Retinal pigment epithelial cell (primary cell): Measurements from ENCODE around the gene NASP.

Experiments
- DNase-seq: peaks from one replicate; pipeline ENCODE4 v3.0.0-alpha.2; 2010; ENCODE audit warnings: low read depth
- H3K4me3 ChIP-seq: 2 replicates; pipeline ENCODE4 v1.5.1; 2011; ENCODE audit warnings: mild to moderate bottlenecking, low read length, control low read depth, moderate library complexity
- TF ChIP-seq, protein P1 (sequence below): conservative IDR thresholded peaks from 2 replicates; pipeline ENCODE4 v1.5.1; 2011; ENCODE audit warnings: low read depth, low read length, control low read depth, inconsistent platforms

The NASP gene

DNA sequence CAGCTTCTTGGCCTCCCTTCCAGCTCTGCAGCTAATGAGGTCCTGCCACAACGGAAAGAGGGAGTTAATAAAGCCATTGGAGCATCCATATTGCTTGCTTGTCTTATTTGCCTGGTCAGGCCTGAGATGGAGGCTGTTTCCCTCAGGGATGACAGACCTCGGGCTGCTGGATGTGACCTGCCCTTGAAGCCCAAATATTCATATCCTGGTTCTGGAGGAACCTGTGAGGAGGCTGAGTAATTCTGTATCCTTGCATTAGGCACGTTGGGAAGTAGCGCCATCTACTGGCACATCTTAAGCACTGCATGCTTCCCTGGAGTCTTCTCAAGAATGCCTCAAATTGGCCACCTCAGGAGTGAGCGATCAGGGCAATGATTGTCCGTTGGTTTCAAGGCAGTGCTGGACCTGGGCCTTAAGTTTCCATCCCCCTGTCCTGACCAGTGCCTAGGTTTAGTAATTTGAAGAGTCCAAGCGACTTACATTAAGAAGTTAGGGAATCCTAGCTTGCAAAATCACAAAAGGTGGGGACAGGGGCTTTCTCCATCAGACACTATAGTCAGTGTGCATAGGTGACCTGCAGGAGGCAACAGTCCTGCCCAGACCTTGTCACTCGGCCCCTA lies 13.8 kb upstream of the NASP start:
- no peak overlapping the region for H3K4me3 ChIP-seq
- TF ChIP-seq, protein P1, sequence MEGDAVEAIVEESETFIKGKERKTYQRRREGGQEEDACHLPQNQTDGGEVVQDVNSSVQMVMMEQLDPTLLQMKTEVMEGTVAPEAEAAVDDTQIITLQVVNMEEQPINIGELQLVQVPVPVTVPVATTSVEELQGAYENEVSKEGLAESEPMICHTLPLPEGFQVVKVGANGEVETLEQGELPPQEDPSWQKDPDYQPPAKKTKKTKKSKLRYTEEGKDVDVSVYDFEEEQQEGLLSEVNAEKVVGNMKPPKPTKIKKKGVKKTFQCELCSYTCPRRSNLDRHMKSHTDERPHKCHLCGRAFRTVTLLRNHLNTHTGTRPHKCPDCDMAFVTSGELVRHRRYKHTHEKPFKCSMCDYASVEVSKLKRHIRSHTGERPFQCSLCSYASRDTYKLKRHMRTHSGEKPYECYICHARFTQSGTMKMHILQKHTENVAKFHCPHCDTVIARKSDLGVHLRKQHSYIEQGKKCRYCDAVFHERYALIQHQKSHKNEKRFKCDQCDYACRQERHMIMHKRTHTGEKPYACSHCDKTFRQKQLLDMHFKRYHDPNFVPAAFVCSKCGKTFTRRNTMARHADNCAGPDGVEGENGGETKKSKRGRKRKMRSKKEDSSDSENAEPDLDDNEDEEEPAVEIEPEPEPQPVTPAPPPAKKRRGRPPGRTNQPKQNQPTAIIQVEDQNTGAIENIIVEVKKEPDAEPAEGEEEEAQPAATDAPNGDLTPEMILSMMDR = peak; percentile 99
- DNase-seq = no peak

DNA sequence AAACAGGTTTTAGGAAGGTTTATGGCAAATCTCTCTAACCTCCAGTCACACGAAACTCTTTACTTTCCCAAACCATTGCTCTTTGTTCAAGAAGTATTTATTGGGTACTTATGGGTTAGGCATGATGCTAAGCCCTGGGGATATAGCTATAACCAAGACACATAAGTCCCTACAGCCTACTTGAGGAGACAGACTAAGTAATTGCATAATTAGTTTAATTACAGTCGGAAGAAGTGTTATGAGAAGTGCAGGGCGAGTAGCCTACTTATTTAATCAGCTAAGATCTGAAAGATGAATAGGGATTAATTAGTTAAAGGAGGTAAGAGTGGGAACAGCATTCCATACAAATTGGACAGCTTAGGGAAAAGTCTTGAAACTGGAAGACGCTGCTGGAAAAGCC lies 13.2 kb upstream of the NASP start:
- TF ChIP-seq, protein P1 = no peak
- no peak for DNase-seq
- H3K4me3 ChIP-seq = no peak overlapping the region

DNA sequence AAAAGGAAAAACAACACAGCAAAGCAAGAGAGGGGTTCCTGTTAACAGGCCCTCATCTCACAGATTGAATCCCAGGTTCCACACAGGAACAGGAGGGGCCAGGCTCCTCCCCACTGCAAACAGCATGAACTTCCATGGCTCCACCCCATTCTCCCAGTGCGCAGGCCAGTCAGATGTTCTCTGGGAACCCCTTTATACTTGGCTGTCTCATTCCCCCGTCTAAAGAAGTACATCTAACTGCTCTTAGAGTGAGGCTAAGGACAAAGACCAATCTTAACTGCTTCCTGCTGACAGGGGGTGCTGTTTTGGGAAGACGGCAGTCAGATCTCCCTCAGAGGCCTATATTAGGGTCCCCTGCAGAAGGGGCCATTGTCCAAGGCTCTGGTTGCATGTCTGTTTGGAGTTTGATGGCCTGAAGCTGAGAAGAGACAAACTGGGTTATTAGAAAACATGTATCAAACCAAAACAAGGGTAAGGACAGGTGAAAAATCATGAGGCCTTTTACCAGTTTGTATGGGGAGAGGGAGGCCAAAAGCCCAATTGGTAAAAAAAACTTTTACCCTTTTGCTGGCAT lies 10.5 kb upstream of the NASP start:
- no peak overlapping the region for H3K4me3 ChIP-seq
- TF ChIP-seq, protein P1 = peak; percentile 20
- DNase-seq = no peak

DNA sequence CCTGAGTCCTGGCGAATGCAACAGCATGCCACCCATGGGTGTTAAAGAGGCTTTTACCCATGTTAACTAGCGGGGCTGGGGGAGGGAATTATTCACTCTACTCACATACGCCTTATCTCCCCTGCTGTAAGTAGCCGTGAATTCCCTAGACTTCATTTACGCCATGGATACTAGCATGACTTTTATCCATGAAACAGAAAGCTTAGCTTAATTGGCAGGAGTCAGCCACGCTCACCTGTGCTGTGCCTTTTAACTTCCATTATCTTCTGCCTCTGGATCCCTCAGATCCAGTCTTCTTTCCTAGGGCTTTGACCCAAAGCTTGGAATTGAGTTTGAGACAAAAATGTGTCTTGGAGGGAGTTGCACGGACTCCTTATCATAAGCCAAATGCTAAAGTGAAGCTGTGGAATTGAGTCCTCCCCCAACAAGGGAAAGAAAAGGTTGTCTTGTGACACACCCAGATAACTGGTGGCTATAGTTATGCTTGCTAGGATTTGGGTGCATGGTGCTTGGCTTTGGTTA lies 9.7 kb upstream of the NASP start:
- TF ChIP-seq, protein P1 = no peak
- H3K4me3 ChIP-seq = no peak overlapping the region
- no peak for DNase-seq

DNA sequence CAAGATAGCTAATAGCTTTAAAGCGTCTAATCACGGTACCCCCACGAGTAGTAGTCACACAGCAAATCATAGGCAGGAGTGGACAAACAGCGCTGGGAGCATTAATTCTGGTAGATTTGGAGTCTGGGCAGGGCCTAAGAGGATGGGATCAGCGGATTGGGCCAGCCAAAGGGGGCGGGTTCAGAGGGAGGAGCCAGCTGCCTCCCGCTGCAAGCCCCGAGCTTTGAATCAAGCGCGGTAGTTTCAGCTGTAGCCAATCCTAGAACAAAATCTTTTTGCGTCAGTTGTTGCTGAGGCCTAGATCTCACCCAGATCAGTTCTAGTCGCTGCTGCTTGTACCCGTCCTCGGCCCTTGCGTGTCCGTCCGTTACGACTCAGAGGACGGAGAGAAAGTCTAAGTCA lies 576 bp upstream of the NASP start:
- TF ChIP-seq, protein P1 = no peak
- H3K4me3 ChIP-seq = peak overlapping the region; percentile 83
- peak; percentile 90 for DNase-seq

DNA sequence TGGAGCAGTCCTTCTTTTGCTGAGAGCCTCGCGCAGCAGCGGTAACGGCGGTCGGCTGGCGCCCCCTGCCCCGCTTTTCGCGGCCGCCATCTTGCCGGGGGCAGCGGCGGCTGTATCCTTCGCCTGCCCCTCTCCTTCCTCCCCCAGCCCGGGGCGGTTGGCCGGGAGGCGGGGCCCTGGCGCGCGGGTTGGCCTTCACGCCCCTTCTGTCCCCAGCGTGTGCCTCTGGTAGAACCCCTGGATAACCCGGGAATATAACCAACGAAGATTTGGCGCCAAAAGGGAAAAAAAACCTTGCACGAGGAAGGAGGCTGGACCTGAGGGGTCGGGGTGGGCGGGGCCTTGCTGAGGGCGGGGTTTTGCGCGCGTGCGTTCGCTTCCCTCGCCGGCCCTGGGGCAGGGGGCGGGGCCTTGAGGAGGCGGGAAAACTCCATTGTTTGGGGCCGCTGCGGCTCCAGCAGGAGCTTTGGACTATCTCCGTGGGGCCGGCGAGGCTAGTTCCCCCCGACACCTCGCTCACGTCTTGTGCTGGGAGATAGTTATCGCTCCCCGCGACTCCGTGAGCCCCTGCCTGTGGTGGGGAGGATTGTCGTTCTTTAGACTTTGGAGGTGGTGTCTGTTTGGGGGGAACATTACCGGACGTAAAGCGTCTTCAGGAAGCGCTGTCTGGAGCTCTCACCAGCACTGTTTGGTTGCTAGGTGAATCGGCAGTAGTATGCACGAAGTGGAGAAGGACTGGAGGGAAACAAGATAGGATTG lies 689 bp downstream of the NASP start:
- peak; percentile 55 for DNase-seq
- H3K4me3 ChIP-seq = peak overlapping the region; percentile 83
- TF ChIP-seq, protein P1 = peak; percentile 19
